Measurements from ENCODE around the gene ATP5F1D. TPM values are rescaled to one million over a fixed set of nuclear protein-coding genes. Genes with fewer than 3 reads are reported as not detected.

The ATP5F1D gene
- total and polyA plus RNA-seq, 2 of the 13 experiments (the other 11 are each of a cell fraction or from before 2014, with no cell fraction given): 39.4 to 78.7 TPM

- TF ChIP-seq ZNF274 (CRISPR knock-in tag; IDR thresholded peaks at IDR 0.05) (no peak), ZNF260 (CRISPR knock-in tag; IDR thresholded peaks at IDR 0.05; ENCODE audit: borderline replicate concordance, low read depth) (no peak), TRAFD1 (CRISPR knock-in tag; IDR thresholded peaks at IDR 0.05; ENCODE audit: borderline replicate concordance) (no peak), SALL2 (CRISPR knock-in tag; IDR thresholded peaks at IDR 0.05) (no peak), ZNF616 (CRISPR knock-in tag; IDR thresholded peaks at IDR 0.05; ENCODE audit: low read depth) (no peak), ZFP62 (CRISPR knock-in tag; IDR thresholded peaks at IDR 0.05) (no peak), ZC3H4 (CRISPR knock-in tag; IDR thresholded peaks at IDR 0.05; ENCODE audit: borderline replicate concordance) (peak; percentile 83; the same call in 1 of the 2 replicates), ZNF746 (CRISPR knock-in tag; IDR thresholded peaks at IDR 0.05) (no peak), ZNF703 (CRISPR knock-in tag; IDR thresholded peaks at IDR 0.05; ENCODE audit: borderline replicate concordance) (no peak), ZNF589 (CRISPR knock-in tag; conservative IDR thresholded peaks at IDR 0.05) (no peak), ISX (CRISPR knock-in tag; conservative IDR thresholded peaks at IDR 0.05) (no peak), LRRFIP1 (CRISPR knock-in tag; conservative IDR thresholded peaks at IDR 0.05) (no peak), RFXANK (CRISPR knock-in tag; IDR thresholded peaks at IDR 0.05) (no peak), SIN3B (IDR thresholded peaks at IDR 0.05; ENCODE audit: low read length) (no peak)
- TF ChIP-seq, protein P1, sequence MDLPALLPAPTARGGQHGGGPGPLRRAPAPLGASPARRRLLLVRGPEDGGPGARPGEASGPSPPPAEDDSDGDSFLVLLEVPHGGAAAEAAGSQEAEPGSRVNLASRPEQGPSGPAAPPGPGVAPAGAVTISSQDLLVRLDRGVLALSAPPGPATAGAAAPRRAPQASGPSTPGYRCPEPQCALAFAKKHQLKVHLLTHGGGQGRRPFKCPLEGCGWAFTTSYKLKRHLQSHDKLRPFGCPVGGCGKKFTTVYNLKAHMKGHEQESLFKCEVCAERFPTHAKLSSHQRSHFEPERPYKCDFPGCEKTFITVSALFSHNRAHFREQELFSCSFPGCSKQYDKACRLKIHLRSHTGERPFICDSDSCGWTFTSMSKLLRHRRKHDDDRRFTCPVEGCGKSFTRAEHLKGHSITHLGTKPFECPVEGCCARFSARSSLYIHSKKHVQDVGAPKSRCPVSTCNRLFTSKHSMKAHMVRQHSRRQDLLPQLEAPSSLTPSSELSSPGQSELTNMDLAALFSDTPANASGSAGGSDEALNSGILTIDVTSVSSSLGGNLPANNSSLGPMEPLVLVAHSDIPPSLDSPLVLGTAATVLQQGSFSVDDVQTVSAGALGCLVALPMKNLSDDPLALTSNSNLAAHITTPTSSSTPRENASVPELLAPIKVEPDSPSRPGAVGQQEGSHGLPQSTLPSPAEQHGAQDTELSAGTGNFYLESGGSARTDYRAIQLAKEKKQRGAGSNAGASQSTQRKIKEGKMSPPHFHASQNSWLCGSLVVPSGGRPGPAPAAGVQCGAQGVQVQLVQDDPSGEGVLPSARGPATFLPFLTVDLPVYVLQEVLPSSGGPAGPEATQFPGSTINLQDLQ (CRISPR knock-in tag; IDR thresholded peaks at IDR 0.05): peak; percentile 33; the same call in 1 of the 2 replicates
- TF ChIP-seq, protein P2, sequence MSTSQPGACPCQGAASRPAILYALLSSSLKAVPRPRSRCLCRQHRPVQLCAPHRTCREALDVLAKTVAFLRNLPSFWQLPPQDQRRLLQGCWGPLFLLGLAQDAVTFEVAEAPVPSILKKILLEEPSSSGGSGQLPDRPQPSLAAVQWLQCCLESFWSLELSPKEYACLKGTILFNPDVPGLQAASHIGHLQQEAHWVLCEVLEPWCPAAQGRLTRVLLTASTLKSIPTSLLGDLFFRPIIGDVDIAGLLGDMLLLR (CRISPR knock-in tag; IDR thresholded peaks at IDR 0.05): no peak
- TF ChIP-seq, protein P3, sequence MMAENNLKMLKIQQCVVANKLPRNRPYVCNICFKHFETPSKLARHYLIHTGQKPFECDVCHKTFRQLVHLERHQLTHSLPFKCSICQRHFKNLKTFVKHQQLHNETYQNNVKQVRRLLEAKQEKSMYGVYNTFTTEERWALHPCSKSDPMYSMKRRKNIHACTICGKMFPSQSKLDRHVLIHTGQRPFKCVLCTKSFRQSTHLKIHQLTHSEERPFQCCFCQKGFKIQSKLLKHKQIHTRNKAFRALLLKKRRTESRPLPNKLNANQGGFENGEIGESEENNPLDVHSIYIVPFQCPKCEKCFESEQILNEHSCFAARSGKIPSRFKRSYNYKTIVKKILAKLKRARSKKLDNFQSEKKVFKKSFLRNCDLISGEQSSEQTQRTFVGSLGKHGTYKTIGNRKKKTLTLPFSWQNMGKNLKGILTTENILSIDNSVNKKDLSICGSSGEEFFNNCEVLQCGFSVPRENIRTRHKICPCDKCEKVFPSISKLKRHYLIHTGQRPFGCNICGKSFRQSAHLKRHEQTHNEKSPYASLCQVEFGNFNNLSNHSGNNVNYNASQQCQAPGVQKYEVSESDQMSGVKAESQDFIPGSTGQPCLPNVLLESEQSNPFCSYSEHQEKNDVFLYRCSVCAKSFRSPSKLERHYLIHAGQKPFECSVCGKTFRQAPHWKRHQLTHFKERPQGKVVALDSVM (CRISPR knock-in tag; IDR thresholded peaks at IDR 0.05): no peak
- TF ChIP-seq, protein P4, sequence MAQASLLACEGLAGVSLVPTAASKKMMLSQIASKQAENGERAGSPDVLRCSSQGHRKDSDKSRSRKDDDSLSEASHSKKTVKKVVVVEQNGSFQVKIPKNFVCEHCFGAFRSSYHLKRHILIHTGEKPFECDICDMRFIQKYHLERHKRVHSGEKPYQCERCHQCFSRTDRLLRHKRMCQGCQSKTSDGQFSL (CRISPR knock-in tag; IDR thresholded peaks at IDR 0.05): peak; percentile 68; the same call in 1 of the 2 replicates
Observed at GRCh38 chr19:1270854-1271527, 29.4 kb downstream of the ATP5F1D start (continued).

Measured in HepG2 (cell line).